Ovary (tissue), 3 donors: ENCODE results near the gene LIPC.

ENCODE experiments used
- CTCF ChIP-seq, 3 donors: fragments of 450-650 bp in 2 of 3; fragments of 200-600 bp in 1 of 3; IDR thresholded peaks; one replicate each; pipeline versions ENCODE4 v1.5.1 to v1.8.0; 2016 to 2022; ENCODE audit warnings: antibody characterized with exemption in 3 of 3, mild to moderate bottlenecking in 1 of 3
- EP300 ChIP-seq: sonication (generic); formaldehyde crosslinking; IDR thresholded peaks from one replicate; pipeline ENCODE4 v1.6.1; 2017; ENCODE audit warnings: antibody characterized with exemption
- POLR2A ChIP-seq: fragments of 450-650 bp; IDR thresholded peaks from one replicate; pipeline ENCODE4 v1.6.1; 2017; ENCODE audit warnings: antibody characterized with exemption, mild to moderate bottlenecking, moderate library complexity
- donor health status: DM: no; HTN: no; CAD: no.

DNA sequence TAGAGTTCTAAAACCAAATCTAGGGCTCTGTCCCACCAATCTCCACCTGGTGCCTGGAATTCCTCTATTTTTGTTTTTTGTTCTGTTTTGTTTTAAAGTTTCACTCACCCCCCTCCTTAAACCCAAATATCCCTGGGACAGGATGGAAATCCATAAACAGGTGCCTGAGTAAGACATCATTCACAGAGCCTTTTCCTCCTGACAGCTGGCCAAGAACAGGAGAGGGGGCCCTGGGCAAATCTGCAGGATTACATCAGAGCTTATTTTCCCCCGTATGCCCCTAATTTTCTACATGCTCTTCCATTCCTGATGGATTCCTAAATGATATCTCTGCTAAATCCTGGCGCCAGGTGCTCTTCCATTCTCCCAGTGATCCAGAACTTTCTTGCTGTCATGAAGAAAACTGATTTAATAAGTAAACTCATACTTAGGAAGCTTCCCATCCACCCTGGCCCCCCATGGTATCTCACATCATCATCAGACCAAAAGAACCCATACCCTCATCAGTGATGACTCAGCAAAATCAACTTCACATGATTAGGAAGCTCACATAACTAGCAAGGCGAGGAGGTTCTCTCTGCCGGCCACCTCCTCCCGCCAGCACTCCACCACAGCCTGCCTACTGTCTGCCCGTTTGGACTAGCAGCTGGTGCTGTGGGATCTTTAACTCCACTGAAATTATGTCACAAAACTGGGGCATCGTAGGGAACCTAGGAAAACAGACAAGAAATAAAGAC is 61.0 kb downstream of the LIPC start:
- no peak for TF ChIP-seq CTCF (IDR thresholded peaks at IDR 0.05)
- TF ChIP-seq POLR2A = no peak
- TF ChIP-seq EP300 = no peak
